Lower leg skin (tissue), 3 donors: ENCODE results near the gene HAGH.

Source experiments
- CTCF ChIP-seq, 3 donors: fragments of 450-650 bp; IDR thresholded peaks; one replicate each; pipeline ENCODE4 v1.5.1; 2016; ENCODE audit warnings: antibody characterized with exemption in 3 of 3, mild to moderate bottlenecking in 3 of 3, moderate library complexity in 2 of 3
- POLR2A ChIP-seq, 2 donors: fragments of 450-650 bp; IDR thresholded peaks; one replicate each; pipeline ENCODE4 v1.6.1; 2016 to 2017; ENCODE audit warnings: antibody characterized with exemption in 2 of 2, mild to moderate bottlenecking in 1 of 2, moderate library complexity in 1 of 2

GRCh38 chr16:1792836-1793577 is 33.6 kb downstream of the HAGH start:
- TF ChIP-seq CTCF (IDR thresholded peaks at IDR 0.05) (no peak), POLR2A (IDR thresholded peaks at IDR 0.05) (no peak)
